ENCODE results near the gene EDEM2. TPM values are rescaled to one million over a fixed set of nuclear protein-coding genes. Genes with fewer than 3 reads are reported as not detected.
"Not testable (repeated sequence)": the region's sequence is repeated elsewhere in the genome, so short reads cannot be mapped to it uniquely, and the experiment has no call there.

The EDEM2 gene
- total RNA-seq, 2 donors from 2014 or later = 27.1 to 30.0 TPM

DNA sequence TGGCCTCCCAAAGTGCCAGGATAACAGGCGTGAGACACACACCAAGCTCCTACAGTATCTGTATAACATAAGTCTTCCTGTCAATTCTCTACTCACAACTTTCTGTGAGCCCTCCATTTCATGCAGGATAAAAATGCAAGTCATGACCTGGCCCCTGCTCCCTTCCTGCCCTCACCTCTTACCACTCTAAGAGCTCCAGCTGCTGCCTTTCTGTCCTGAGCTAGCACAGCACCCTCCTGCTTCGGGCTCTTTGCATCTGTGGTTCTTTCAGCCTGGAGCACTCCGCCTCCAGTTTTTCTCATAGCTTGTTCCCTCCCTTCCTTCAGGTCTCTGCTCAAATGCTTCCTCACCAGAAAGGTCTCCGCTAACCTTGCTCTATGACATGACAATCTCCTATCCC lies 30.9 kb downstream of the EDEM2 start:
- intact Hi-C loops (cut with DNase I) = no loop called here
- Histone ChIP-seq H3K36me3 (peaks cover 3 to 5% of the 10 kb centered on the region in 2 donors), H3K27ac (no peak overlapping the region), H3K9me3 (no peaks in the 10 kb centered on the region), H3K4me3 (no peak overlapping the region), H3K27me3 (replicated peaks; ENCODE audit: insufficient read depth) (no peaks in the 10 kb centered on the region), H3K4me1 (replicated peaks) (no peaks in the 10 kb centered on the region)
- WGBS = 91% methylated on average over 4 of the region's 4 CpGs
- no peak for DNase-seq (ENCODE audit: low spot score)
- TF ChIP-seq POLR2AphosphoS5 (IDR thresholded peaks at IDR 0.05) = no peak

DNA sequence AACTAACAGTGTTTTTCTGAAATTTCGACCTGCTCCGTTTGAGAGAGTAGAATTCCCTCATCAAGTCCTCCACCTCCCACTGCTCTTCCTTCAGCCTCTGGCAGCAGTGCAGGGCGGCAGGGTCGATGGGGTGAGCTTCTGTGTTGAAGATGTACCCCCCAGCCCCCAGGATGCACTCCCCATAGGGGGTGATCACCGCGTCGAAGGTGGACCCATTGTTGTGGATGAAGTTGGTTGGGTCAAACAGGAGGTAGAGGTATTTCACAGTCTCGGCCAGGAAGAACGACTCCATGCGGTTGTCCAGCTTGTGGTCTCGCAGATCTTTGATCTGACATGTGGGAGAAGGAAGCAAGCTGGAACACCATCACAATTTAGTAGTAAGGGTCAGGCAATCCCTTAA lies 31.5 kb downstream of the EDEM2 start:
- Histone ChIP-seq H3K27me3 (replicated peaks; ENCODE audit: insufficient read depth) (no peaks in the 10 kb centered on the region), H3K9me3 (no peaks in the 10 kb centered on the region), H3K36me3 (peaks cover 0 to 5% of the 10 kb centered on the region in 2 donors), H3K27ac (no peak overlapping the region), H3K4me3 (no peak overlapping the region), H3K4me1 (replicated peaks) (no peaks in the 10 kb centered on the region)
- no peak for DNase-seq (ENCODE audit: low spot score)
- intact Hi-C loops (cut with DNase I) = no loop called here
- TF ChIP-seq POLR2AphosphoS5 (IDR thresholded peaks at IDR 0.05) = no peak
- TF ChIP-seq, protein P1, sequence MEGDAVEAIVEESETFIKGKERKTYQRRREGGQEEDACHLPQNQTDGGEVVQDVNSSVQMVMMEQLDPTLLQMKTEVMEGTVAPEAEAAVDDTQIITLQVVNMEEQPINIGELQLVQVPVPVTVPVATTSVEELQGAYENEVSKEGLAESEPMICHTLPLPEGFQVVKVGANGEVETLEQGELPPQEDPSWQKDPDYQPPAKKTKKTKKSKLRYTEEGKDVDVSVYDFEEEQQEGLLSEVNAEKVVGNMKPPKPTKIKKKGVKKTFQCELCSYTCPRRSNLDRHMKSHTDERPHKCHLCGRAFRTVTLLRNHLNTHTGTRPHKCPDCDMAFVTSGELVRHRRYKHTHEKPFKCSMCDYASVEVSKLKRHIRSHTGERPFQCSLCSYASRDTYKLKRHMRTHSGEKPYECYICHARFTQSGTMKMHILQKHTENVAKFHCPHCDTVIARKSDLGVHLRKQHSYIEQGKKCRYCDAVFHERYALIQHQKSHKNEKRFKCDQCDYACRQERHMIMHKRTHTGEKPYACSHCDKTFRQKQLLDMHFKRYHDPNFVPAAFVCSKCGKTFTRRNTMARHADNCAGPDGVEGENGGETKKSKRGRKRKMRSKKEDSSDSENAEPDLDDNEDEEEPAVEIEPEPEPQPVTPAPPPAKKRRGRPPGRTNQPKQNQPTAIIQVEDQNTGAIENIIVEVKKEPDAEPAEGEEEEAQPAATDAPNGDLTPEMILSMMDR (IDR thresholded peaks at IDR 0.05) = no peak
- no peak for TF ChIP-seq POLR2A (IDR thresholded peaks at IDR 0.05)
- 92% methylated on average over 11 of the region's 11 CpGs for WGBS

DNA sequence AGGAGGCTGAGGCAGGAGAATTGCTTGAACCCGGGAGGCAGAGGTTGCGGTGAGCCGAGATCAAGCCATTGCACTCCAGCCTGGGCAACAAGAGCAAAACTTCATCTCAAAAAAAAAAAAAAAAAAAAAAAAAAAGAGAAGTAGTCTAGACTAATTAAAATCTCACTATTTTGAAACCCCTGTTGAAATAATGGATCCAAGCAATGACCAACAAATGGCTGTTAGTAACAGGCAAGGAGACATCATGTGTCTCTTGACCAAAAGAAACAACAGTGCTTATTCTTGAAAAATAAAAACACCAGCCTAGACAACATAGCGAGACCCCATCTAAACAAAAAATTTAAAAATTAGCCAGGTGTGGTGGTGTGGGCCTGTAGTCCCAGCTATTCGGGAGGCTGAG lies 34.9 kb downstream of the EDEM2 start:
- H3K4me1 ChIP-seq (replicated peaks); DNase-seq (ENCODE audit: low spot score); intact Hi-C loops (cut with DNase I); H3K27me3 ChIP-seq (replicated peaks; ENCODE audit: insufficient read depth); H3K9me3 ChIP-seq; H3K27ac ChIP-seq; H3K4me3 ChIP-seq; H3K36me3 ChIP-seq: not testable (repeated sequence)
- 94% methylated on average over 5 of the region's 5 CpGs for WGBS

DNA sequence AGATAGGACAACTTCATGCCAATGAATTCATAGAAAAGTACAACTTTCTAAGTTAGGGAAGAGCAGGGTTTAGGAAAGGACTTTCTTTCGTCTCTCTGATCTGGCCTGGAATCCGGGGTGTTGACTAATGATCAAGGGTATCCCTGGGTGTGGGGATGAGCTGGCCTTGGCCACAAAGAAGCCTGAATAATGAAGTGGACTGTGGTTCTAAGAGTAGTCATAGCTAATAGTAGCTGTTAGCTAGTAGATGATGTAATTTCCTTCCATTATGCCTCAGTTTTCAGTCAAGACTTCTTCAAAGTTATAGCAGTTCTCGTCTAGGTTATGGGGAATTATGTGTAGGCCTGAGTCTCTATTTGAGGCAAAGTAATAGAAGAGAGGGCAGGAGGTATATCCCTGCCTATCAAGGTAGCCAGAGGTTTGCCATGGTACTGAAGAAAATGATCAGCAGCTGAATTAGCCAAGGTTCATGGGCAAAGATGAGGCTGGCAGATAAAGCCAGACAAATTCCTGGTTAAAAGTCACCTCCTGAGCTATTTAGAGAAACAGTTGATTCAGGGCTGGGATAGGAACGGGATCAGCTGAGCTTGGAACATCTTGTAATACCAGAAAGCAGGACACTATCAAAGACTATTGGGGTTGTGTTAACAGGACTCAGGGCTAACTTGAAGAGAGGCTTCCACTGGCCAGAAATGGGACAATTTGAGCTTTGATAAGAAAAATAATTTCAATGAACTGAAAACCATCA lies 35.8 kb downstream of the EDEM2 start:
- no peaks in the 10 kb centered on the region for H3K4me1 ChIP-seq (replicated peaks)
- intact Hi-C loops (cut with DNase I) = no loop called here
- no peak for DNase-seq (ENCODE audit: low spot score)
- WGBS = 73% methylated on average over 4 of the region's 4 CpGs
- no peaks in the 10 kb centered on the region for H3K9me3 ChIP-seq
- no peaks in the 10 kb centered on the region for H3K27me3 ChIP-seq (replicated peaks; ENCODE audit: insufficient read depth)
- H3K4me3 ChIP-seq = no peak overlapping the region
- TF ChIP-seq POLR2A (IDR thresholded peaks at IDR 0.05) = no peak
- TF ChIP-seq POLR2AphosphoS5 (IDR thresholded peaks at IDR 0.05) = no peak
- TF ChIP-seq, protein P1 (IDR thresholded peaks at IDR 0.05) = no peak
- H3K27ac ChIP-seq = no peak overlapping the region
- H3K36me3 ChIP-seq = peaks cover 0 to 5% of the 10 kb centered on the region in 2 donors

DNA sequence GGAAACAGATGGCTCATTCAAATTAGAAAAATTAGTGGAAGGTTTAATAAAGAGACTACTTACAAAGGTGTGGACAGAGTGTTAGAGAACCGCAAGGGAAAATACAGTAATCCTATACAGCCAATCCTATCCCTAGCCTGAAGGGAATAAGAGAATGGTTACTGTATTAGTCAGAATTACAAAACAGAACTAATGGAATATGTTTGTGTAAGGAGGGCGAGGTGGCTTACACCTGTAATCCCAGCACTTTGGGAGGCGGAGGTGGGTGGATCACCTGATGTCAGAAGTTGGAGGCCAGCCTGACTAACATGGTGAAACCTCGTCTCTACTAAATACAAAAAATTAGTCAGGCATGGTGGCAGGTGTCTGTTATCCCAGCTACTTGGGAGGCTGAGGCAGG lies 38.2 kb downstream of the EDEM2 start:
- TF ChIP-seq POLR2A (IDR thresholded peaks at IDR 0.05) (no peak), POLR2AphosphoS5 (IDR thresholded peaks at IDR 0.05) (no peak)
- TF ChIP-seq, protein P1 (IDR thresholded peaks at IDR 0.05) = no peak
- no peaks in the 10 kb centered on the region for H3K9me3 ChIP-seq
- no peaks in the 10 kb centered on the region for H3K4me1 ChIP-seq (replicated peaks)
- H3K4me3 ChIP-seq = no peak overlapping the region
- 98% methylated on average over 4 of the region's 4 CpGs for WGBS
- no peaks in the 10 kb centered on the region for H3K27me3 ChIP-seq (replicated peaks; ENCODE audit: insufficient read depth)
- H3K36me3 ChIP-seq = no peaks in the 10 kb centered on the region
- DNase-seq (ENCODE audit: low spot score) = no peak
- H3K27ac ChIP-seq = no peak overlapping the region
- intact Hi-C loops (cut with DNase I) = no loop called here

DNA sequence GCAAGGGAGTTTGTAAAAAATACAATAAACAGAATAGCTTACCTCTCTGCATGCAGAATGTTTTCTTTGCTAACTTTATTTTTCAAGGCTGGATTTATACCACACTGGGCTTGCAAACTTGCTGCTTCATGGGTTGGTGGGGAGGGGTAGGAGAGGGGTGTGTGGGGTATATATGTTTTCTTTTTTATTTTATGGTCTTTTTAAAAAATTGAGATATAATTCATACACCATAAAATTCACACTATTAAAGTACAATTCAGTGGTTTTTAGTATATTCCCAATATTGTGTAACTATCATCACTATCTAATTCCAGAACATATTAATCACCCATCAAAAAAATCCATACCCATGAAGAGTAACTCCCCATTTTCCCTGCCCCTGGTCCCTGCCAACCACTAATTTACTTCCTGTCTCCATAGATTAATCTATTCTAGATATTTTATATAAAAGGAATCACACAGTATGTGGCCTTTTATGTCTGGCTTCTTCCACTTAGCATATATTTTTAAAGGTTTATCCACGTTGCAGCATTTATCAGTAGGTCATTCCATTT lies 40.2 kb downstream of the EDEM2 start:
- intact Hi-C loops (cut with DNase I) = no loop called here
- Histone ChIP-seq H3K27me3 (replicated peaks; ENCODE audit: insufficient read depth) (no peaks in the 10 kb centered on the region), H3K9me3 (no peaks in the 10 kb centered on the region), H3K36me3 (no peaks in the 10 kb centered on the region), H3K4me1 (replicated peaks) (no peaks in the 10 kb centered on the region), H3K4me3 (no peak overlapping the region), H3K27ac (no peak overlapping the region)
- 97% methylated on average over 1 of the region's 1 CpG for WGBS
- TF ChIP-seq, protein P1 (IDR thresholded peaks at IDR 0.05) = no peak
- TF ChIP-seq POLR2AphosphoS5 (IDR thresholded peaks at IDR 0.05) = no peak
- no peak for TF ChIP-seq POLR2A (IDR thresholded peaks at IDR 0.05)
- no peak for DNase-seq (ENCODE audit: low spot score)

Data from prostate gland (tissue), 2 donors.